Measurements from ENCODE around the gene LRRN4CL. TPM values are rescaled to one million over a fixed set of nuclear protein-coding genes. Genes with fewer than 3 reads are reported as not detected.

The LRRN4CL gene
- total and polyA plus RNA-seq, 3 experiments from 2014 or later = 0.11 to 0.22 TPM; not detected in 1

GRCh38 chr11:62666259-62666926, 22.9 kb downstream of the LRRN4CL start:
- ChIA-PET CTCF (interaction anchor here (1.0 to 3.4 kb wide), 8 partner anchors 10 to 242 kb away, joined by 4 to 44 read pairs (median 9); partner anchors contain the start of genes EML3, TMEM179B and TUT1), POLR2A (interaction anchor here (0.5 to 4.6 kb wide), 17 partner anchors 7 to 215 kb away, joined by 3 to 71 read pairs (median 12); partner anchors contain the start of genes B3GAT3, BSCL2, GANAB and GNG3)
- Histone ChIP-seq H3K27ac (ENCODE audit: low read depth, low read length) (peak overlapping the region; percentile 89), H3K27me3 (ENCODE audit: insufficient read depth, low read length, poor library complexity, severe bottlenecking) (no peaks in the 10 kb centered on the region), H3K4me1 (ENCODE audit: insufficient read depth, low read length) (peaks cover 34% of the 10 kb centered on the region), H3K4me3 (ENCODE audit: low read length) (peak overlapping the region; percentile 98), H3K36me3 (ENCODE audit: insufficient read depth, low read length) (peaks cover 18% of the 10 kb centered on the region), H3K9me3 (ENCODE audit: low read length) (no peaks in the 10 kb centered on the region)
- Mint-ChIP-seq H3K27ac (peak overlapping the region; percentile 80 to 99 (median 94)), H3K4me1 (peaks cover 44 to 64% (median 44%) of the 10 kb centered on the region in 3 donors), H3K36me3 (peaks cover 0 to 51% (median 4%) of the 10 kb centered on the region in 3 donors), H3K27me3 (peaks cover 0 to 4% of the 10 kb centered on the region in 2 donors), H3K4me3 (peak overlapping the region; percentile 96 to 100 (median 97)), H3K9me3 (no peaks in the 10 kb centered on the region)
- no peak for DNase-seq

GRCh38 chr11:62665599-62666258, 23.6 kb downstream of the LRRN4CL start:
- H3K4me3 ChIP-seq (ENCODE audit: low read length) = peak overlapping the region; percentile 98
- H3K27me3 Mint-ChIP-seq = peaks cover 0 to 4% of the 10 kb centered on the region in 2 donors
- H3K36me3 Mint-ChIP-seq = peaks cover 0 to 49% (median 4%) of the 10 kb centered on the region in 3 donors
- H3K9me3 Mint-ChIP-seq = no peaks in the 10 kb centered on the region
- no peaks in the 10 kb centered on the region for H3K9me3 ChIP-seq (ENCODE audit: low read length)
- H3K27ac Mint-ChIP-seq = peak overlapping the region; percentile 94 to 99 (median 96)
- peak overlapping the region; percentile 96 to 100 (median 97) for H3K4me3 Mint-ChIP-seq
- peaks cover 29% of the 10 kb centered on the region for H3K4me1 ChIP-seq (ENCODE audit: insufficient read depth, low read length)
- ChIA-PET POLR2A (interaction anchor here (0.5 to 4.6 kb wide), 34 partner anchors 8 to 256 kb away, joined by 3 to 71 read pairs (median 7); partner anchors contain the start of genes B3GAT3, BSCL2, EEF1G and GANAB), CTCF (interaction anchor here (0.7 to 3.4 kb wide), 22 partner anchors 10 to 282 kb away, joined by 3 to 44 read pairs (median 4); partner anchors contain the start of genes EEF1G, EML3, GANAB and INTS5)
- peaks cover 18% of the 10 kb centered on the region for H3K36me3 ChIP-seq (ENCODE audit: insufficient read depth, low read length)
- peak overlapping the region; percentile 89 for H3K27ac ChIP-seq (ENCODE audit: low read depth, low read length)
- H3K4me1 Mint-ChIP-seq = peaks cover 37 to 58% (median 37%) of the 10 kb centered on the region in 3 donors
- H3K27me3 ChIP-seq (ENCODE audit: insufficient read depth, low read length, poor library complexity, severe bottlenecking) = no peaks in the 10 kb centered on the region
- DNase-seq = peak; percentile 53 to 84 (median 57)

GRCh38 chr11:62665075-62665598, 24.2 kb downstream of the LRRN4CL start, which contains the start of the genes C11orf98 and CSKMT:
C11orf98 (minus strand) TSS chr11:62665210; CDS start chr11:62665169, 41 bp downstream.
CSKMT (plus strand) TSS chr11:62665312; CDS start chr11:62665880, 568 bp downstream.
- H3K9me3 ChIP-seq (ENCODE audit: low read length) = no peaks in the 10 kb centered on the region
- Mint-ChIP-seq H3K9me3 (no peaks in the 10 kb centered on the region), H3K27me3 (peaks cover 0 to 4% of the 10 kb centered on the region in 2 donors), H3K4me3 (peak within 1 kb of the TSS; percentile 96 to 100 (median 97)), H3K27ac (peak within 1 kb of the TSS; percentile 94 to 99 (median 96)), H3K36me3 (peaks cover 0 to 49% (median 4%) of the 10 kb centered on the region in 3 donors), H3K4me1 (peaks cover 33 to 53% (median 33%) of the 10 kb centered on the region in 3 donors)
- CTCF ChIA-PET = interaction anchor here (0.7 to 3.4 kb wide), 27 partner anchors 11 to 282 kb away, joined by 3 to 44 read pairs (median 4); partner anchors contain the start of genes EEF1G, EML3, GANAB and INTS5
- H3K4me1 ChIP-seq (ENCODE audit: insufficient read depth, low read length) = peaks cover 24% of the 10 kb centered on the region
- H3K27me3 ChIP-seq (ENCODE audit: insufficient read depth, low read length, poor library complexity, severe bottlenecking) = no peaks in the 10 kb centered on the region
- POLR2A ChIA-PET = interaction anchor here (0.5 to 4.6 kb wide), 39 partner anchors 8 to 255 kb away, joined by 3 to 71 read pairs (median 6); partner anchors contain the start of genes B3GAT3, BSCL2, EEF1G and GANAB
- peak within 1 kb of the TSS; percentile 98 for H3K4me3 ChIP-seq (ENCODE audit: low read length)
- H3K36me3 ChIP-seq (ENCODE audit: insufficient read depth, low read length) = peaks cover 18% of the 10 kb centered on the region
- DNase-seq = peak; percentile 89 to 97 (median 94)
- H3K27ac ChIP-seq (ENCODE audit: low read depth, low read length) = peak within 1 kb of the TSS; percentile 89

- ChIA-PET POLR2A (interaction anchor here (0.5 to 4.6 kb wide), 35 partner anchors 9 to 217 kb away, joined by 3 to 71 read pairs (median 7); partner anchors contain the start of genes B3GAT3, BSCL2, EEF1G and GANAB), CTCF (interaction anchor here (0.7 to 3.4 kb wide), 27 partner anchors 10 to 281 kb away, joined by 3 to 44 read pairs (median 4); partner anchors contain the start of genes EEF1G, EML3, GANAB and INTS5)
- peak in 3 of 5 donors; percentile 41 to 74 (median 47) for DNase-seq
- Mint-ChIP-seq H3K4me1 (peaks cover 28 to 47% (median 30%) of the 10 kb centered on the region in 3 donors), H3K27ac (peak overlapping the region; percentile 94 to 99 (median 96)), H3K4me3 (peak overlapping the region; percentile 96 to 100 (median 97)), H3K36me3 (peaks cover 0 to 48% (median 4%) of the 10 kb centered on the region in 3 donors), H3K9me3 (no peaks in the 10 kb centered on the region), H3K27me3 (peaks cover 0 to 4% of the 10 kb centered on the region in 2 donors)
- Histone ChIP-seq H3K27ac (ENCODE audit: low read depth, low read length) (peak overlapping the region; percentile 89), H3K27me3 (ENCODE audit: insufficient read depth, low read length, poor library complexity, severe bottlenecking) (no peaks in the 10 kb centered on the region), H3K9me3 (ENCODE audit: low read length) (no peaks in the 10 kb centered on the region), H3K36me3 (ENCODE audit: insufficient read depth, low read length) (peaks cover 18% of the 10 kb centered on the region), H3K4me1 (ENCODE audit: insufficient read depth, low read length) (peaks cover 21% of the 10 kb centered on the region), H3K4me3 (ENCODE audit: low read length) (peak overlapping the region; percentile 98)
Measured at GRCh38 chr11:62664405-62665074, 24.8 kb downstream of the LRRN4CL start.

- DNase-seq = no peak
- ChIA-PET CTCF (interaction anchor here (1.7 kb wide), 1 partner anchor 65 kb away, joined by 4 read pairs; no protein-coding TSS in a partner anchor), POLR2A (interaction anchor here (1.0 to 2.7 kb wide), 2 partner anchors 8 to 70 kb away, joined by 3 to 18 read pairs; partner anchors contain the start of genes C11orf98, CSKMT and HNRNPUL2)
- Histone ChIP-seq H3K4me3 (ENCODE audit: low read length) (no peak overlapping the region), H3K27me3 (ENCODE audit: insufficient read depth, low read length, poor library complexity, severe bottlenecking) (no peaks in the 10 kb centered on the region), H3K4me1 (ENCODE audit: insufficient read depth, low read length) (peaks cover 8% of the 10 kb centered on the region), H3K9me3 (ENCODE audit: low read length) (no peaks in the 10 kb centered on the region), H3K27ac (ENCODE audit: low read depth, low read length) (no peak overlapping the region), H3K36me3 (ENCODE audit: insufficient read depth, low read length) (no peaks in the 10 kb centered on the region)
- Mint-ChIP-seq H3K27me3 (peaks cover 0 to 7% of the 10 kb centered on the region in 2 donors), H3K4me3 (peak overlapping the region in 2 of 7 donors; percentile 47 to 54), H3K36me3 (peaks cover 0 to 10% (median 0%) of the 10 kb centered on the region in 3 donors), H3K9me3 (peaks cover 0 to 3% (median 0%) of the 10 kb centered on the region in 5 donors), H3K4me1 (peaks cover 12 to 18% (median 15%) of the 10 kb centered on the region in 3 donors), H3K27ac (peak overlapping the region in 1 of 8 donors; percentile 42)
Measured at GRCh38 chr11:62656796-62657429, 32.4 kb downstream of the LRRN4CL start.

GRCh38 chr11:62654297-62654696, 35.0 kb downstream of the LRRN4CL start:
- no peaks in the 10 kb centered on the region for H3K27me3 ChIP-seq (ENCODE audit: insufficient read depth, low read length, poor library complexity, severe bottlenecking)
- CTCF ChIA-PET = interaction anchor here (1.2 to 3.6 kb wide), 7 partner anchors 8 to 260 kb away, joined by 3 to 27 read pairs (median 5); partner anchors contain the start of genes C11orf98, CSKMT, GANAB and LBHD1
- POLR2A ChIA-PET = interaction anchor here (1.3 to 2.7 kb wide), 3 partner anchors 8 to 11 kb away, joined by 3 to 18 read pairs (median 10); partner anchors contain the start of genes C11orf98, CSKMT and GANAB
- Mint-ChIP-seq H3K9me3 (peaks cover 0 to 3% (median 0%) of the 10 kb centered on the region in 5 donors), H3K4me3 (peak overlapping the region in 6 of 7 donors; percentile 46 to 80 (median 53)), H3K27me3 (peaks cover 0 to 7% of the 10 kb centered on the region in 2 donors), H3K36me3 (peaks cover 0 to 17% (median 3%) of the 10 kb centered on the region in 3 donors), H3K4me1 (peaks cover 15 to 29% (median 20%) of the 10 kb centered on the region in 3 donors), H3K27ac (peak overlapping the region in 5 of 8 donors; percentile 47 to 83 (median 78))
- H3K27ac ChIP-seq (ENCODE audit: low read depth, low read length) = no peak overlapping the region
- H3K4me3 ChIP-seq (ENCODE audit: low read length) = no peak overlapping the region
- no peaks in the 10 kb centered on the region for H3K9me3 ChIP-seq (ENCODE audit: low read length)
- H3K4me1 ChIP-seq (ENCODE audit: insufficient read depth, low read length) = peaks cover 15% of the 10 kb centered on the region
- H3K36me3 ChIP-seq (ENCODE audit: insufficient read depth, low read length) = peaks cover 2% of the 10 kb centered on the region
- DNase-seq = no peak

All from CD8-positive, alpha-beta memory T cell (primary cell).